Esophagus muscularis mucosa (tissue), 4 donors: ENCODE measurements around the gene SLC16A11.

ENCODE experiments used
- CTCF ChIP-seq, 3 experiments: fragments of 200-600 bp in 2 of 3; fragments of 450-650 bp in 1 of 3; sonication (generic) in 2 of 3; IDR thresholded peaks; one replicate each; pipeline ENCODE4 v1.5.1; 2017 to 2019; ENCODE audit warnings: antibody characterized with exemption in 3 of 3, mild to moderate bottlenecking in 2 of 3, moderate library complexity in 1 of 3
- EP300 ChIP-seq: sonication (generic); formaldehyde crosslinking; IDR thresholded peaks from one replicate; pipeline ENCODE4 v1.6.1; 2017; ENCODE audit warnings: antibody characterized with exemption
- POLR2A ChIP-seq: fragments of 450-650 bp; IDR thresholded peaks from one replicate; pipeline ENCODE4 v1.6.1; 2017; ENCODE audit warnings: antibody characterized with exemption, moderate library complexity, mild to moderate bottlenecking, low read depth
- POLR2AphosphoS5 ChIP-seq, 2 donors: sonication (generic); formaldehyde crosslinking; IDR thresholded peaks; one replicate each; pipeline ENCODE4 v1.6.1; 2017; ENCODE audit warnings: antibody characterized with exemption in 2 of 2

- TF ChIP-seq POLR2A: no peak
- no peak for TF ChIP-seq CTCF (IDR thresholded peaks at IDR 0.05)
- TF ChIP-seq POLR2AphosphoS5 (IDR thresholded peaks at IDR 0.05): no peak
- TF ChIP-seq EP300: no peak
Observed at GRCh38 chr17:7024402-7024785, 19.5 kb downstream of the SLC16A11 start.
